GM18502 (cell line): ENCODE results near the gene CDC5L.
"Not testable (repeated sequence)": the region's sequence is repeated elsewhere in the genome, so short reads cannot be mapped to it uniquely, and the experiment has no call there.

ENCODE experiments used
- ATAC-seq: cut with Tn5 transposase; IDR thresholded peaks from one replicate; pipeline ENCODE4 v1.9.1; 2021; ENCODE audit warnings: mild to moderate bottlenecking; ENCODE audit not compliant: unreplicated experiment, poor library complexity

Gene CDC5L

DNA sequence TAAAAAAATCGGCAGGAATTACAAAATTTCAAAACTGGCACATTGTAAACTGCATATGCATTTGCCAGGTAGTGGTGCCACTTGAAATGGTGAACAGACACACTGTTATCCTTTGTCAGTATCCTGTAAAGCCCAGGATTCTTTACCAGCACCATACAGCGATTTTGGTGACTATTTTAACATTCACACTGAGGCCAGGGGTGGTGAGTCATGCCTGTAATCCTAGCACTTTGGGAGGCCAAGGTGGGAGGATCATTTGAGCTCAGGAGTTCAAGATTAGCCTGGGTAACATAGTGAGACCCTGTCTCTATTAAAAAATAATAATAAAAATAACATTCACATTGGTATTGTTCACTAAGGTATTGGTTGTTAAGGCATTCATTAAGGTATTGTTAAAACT, 61.7 kb downstream of the CDC5L start:
- not testable (repeated sequence) for ATAC-seq

DNA sequence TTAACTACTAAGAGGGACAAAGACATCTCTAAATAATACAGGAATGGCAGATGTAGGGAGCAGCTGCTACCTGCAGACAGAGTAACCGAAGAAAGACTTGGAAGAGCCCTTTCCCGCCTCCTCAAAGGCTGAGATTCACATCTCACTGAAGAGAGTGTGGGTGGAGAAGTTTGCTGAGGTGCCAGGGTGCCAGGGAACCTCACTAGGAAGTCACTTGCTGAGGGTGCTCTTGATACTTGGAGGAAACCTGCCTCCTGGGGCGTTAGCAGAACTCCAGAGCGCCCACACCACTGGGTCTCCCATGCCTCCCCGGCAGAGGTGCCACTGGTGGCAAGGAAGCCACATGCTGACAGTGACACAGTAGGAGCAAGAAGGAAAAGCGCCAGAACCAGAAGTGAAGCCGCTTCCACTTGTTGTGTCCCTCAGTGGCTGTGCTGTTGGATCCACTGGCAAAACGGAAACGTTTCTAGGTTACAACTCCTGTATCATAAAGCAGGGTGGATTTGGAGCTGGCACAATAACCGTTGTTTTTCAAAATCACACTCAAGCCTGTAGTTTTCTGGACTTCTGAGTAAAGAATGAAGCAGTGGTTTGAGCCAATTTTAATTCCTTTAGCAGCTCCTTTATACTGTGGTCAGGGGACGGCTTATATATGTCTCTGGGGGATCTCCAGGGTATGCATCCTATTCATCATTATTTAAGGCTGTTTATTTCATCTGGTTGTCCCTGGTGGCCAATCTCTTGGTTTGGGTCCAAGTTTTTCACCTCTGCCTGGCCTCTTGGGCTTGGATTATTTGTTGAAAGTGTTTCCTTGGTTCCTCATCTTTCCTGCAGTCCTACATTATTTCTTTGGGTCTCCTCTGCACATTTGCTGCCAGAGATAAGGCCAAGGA, 64.5 kb downstream of the CDC5L start:
- no peak for ATAC-seq

DNA sequence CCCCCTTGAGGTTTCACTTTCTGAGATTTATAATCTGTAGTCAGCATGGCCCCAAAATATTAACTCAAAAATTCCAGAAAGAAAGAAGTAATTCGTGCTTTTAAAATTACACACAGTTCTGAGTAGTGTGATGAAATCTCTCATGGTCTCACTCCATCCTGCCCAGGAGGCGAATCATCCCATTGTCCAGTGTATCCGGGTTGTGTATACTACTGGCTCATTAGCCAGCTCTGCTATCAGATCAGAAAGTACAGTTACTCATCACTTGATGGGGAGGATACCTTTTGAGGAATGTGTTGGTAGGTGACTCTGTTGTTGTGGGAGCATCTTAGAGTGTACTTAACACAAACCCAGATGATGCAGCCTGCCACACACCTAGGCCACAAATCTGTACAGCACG, 65.2 kb downstream of the CDC5L start:
- ATAC-seq: no peak

DNA sequence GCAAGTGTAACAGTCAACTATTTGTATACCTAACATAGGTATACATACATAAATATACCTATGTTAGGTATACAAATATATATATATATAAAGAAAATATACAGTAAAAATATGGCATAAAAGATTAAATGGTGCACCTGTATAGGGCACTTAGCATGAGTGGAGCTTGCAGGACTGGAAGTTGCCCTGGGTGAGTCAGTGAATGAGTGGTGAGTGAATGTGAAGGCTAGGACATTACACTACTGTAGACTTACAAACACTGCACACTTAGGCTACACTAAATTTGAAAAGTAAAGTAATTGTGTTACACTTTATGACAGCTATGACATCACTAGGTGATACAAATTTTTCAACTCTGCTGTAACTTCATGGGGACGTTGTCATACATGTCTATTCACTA, 65.6 kb downstream of the CDC5L start:
- ATAC-seq: no peak

DNA sequence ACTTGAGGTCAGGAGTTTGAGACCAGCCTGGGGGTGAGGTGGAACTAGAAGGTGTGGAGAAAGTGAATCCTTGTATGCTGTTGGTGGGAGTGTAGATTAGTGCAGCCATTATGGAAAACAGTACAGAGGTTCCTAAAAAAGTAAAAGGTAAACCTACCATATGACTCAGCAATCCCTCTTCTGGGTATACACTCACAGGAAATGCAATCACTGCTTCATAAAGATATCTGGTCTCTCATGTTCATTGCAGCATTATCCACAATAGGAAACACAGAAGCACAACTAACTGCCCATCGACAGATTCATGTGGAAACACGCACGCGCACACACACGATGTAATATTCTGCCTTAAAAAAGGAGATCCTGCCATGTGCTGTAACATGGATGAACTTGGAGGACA, 66.7 kb downstream of the CDC5L start:
- ATAC-seq: no peak

DNA sequence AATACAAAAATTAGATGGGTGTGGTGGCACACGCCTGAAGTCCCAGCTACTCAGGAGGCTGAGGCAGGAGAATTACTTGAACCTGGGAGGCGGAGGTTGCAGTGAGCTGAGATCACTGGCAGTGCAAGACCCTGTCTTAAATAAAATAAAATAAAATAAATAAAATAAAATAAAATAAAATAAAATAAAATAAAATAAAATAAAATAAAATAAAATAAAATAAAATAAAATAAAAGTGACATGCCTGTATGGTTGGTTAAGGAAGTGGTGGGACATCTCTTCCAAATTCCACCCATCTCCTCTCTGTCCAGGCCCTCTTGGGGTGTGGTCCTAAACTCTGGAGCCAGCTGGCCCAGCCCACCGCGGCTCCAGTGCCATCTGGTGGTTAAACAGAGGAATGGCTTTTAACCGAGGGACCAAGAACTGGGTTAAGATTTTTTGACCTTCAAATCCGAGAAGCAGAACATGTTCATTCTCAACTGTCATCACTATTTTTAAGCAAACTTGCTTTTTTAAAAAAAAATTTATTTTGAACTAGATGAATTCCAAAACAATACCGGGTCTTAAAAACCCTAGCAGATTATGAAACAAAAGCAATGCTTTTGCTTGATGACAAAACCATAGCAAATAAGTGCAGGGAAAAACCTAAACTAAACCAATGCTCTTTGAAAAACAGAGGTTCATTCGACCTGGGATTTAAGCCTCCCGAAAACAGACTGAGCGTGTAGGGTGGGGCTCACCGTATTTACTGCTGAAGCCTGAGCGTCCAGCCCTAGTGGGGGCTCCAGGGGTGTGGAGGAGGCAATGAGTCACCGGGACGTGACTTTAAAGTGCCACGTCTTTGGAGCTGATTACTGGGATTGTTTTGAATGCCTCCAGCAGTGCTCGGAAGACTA, 68.8 kb downstream of the CDC5L start:
- ATAC-seq: peak; percentile 50

DNA sequence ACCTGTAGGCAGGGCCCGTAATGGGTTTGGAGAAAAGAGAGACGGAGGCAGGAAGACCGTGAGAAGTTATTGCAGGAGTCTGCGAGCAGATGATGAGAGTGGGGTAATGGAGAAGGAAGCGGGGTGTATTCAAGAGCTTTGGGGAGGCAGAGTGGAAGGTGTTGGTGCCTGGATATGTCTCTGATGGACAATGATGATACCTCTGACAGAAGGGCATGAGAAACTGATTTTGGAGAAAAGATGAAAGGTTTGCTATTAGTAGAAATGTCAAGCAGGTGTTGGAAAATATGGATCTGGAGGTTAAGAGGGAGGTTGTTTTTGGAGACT, 69.4 kb downstream of the CDC5L start:
- ATAC-seq: no peak

DNA sequence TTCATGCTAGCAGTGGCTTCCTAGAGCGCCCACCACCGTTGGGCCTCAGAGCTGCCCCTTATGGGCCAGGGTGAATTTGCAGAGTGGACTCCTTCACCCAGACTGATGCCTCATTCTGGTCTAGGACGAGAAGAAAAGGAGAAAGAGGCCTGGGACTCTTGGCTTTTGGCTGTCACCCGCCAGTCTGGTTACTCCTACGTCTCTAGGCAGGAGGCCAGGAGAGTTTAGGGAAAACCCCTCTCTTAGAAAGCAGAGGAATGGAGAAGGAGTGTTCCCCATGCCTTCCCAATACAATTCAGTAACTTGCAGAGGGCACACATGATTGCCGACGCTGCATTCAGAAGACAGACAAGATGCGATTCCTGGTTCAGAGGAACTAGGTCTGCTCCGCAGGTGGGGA, 70.1 kb downstream of the CDC5L start:
- no peak for ATAC-seq

DNA sequence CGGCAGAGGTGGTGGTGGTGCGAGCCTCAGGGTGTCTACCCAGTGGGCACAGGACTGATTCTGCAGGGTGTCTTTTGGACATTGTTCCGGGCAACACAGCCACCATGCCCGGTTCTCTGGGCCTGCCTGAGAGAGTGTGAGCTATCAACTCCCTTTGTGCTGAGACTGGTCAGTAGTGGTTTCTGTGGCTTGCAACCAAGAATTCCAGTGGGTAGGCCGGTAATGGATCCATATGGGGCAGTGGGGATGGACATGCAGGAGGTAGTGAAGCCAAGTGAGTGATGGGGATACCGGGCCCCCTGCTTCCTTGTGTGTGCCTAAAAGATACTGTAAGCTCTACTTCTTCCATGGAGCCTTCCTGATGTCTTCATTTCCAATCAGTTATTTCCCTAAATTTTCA, 71.0 kb downstream of the CDC5L start:
- ATAC-seq: no peak

DNA sequence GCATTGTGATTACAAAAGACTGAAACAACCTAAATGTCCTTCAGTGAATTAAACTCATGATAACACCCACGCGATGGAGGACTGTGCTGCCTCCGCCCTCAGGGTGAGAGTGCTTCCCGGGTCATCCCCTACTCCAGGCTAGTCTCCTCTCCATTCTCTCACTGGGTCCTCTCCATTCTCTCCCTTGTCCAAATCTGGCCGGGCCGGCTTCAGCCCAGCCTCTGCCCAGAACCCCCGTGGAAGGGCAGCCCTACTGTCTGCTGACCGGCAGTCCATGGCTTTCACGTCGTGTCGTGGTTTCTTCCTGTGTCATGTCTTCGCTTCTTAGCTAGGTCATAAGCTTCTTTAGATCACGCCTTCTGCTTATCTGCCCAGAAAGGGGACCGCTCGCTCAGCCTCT, 74.8 kb downstream of the CDC5L start:
- ATAC-seq: no peak

DNA sequence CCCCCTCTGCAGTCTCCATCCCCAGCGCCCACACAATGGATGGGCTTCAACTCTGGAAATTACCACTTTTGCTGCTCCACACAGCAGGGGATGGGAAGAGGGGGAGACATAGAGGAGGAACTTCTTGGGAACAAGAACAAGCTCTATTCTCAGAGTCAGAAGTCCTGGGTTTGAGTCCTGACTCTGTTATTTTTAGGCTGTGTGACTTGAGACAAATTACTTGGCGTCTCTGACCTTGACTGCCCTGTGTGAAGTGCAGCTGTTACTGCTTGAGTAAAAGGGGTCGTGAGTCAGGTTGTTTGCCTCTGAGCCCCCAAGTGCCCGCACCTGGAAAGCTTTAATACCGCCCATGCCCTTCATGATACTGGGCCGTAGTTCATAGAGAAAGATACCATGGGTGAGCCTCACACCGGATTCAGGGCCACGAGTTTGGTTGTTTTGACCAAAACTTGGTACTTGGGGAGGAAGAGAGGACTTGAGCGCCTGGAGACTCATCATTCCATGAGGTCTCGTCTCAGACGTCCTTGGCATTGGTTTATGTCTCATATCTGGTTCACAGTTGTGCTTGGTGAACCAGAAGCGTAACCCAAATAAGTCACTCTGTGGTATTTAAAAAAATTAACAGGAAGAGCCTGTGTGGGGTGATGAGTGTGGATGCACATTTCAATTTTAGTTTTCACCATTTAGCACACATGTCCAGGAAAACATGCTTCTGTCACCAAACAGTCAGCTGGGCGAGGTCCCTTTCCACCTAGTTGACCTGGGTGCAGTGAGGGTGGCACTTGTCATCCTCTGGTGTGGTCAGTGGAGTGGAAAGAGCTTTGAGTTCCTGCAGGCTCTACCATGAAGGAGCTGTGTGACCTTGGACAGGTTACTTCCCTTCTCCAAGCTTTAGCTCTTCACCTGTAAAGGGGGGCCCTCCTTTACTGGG, 75.6 kb downstream of the CDC5L start:
- no peak for ATAC-seq

DNA sequence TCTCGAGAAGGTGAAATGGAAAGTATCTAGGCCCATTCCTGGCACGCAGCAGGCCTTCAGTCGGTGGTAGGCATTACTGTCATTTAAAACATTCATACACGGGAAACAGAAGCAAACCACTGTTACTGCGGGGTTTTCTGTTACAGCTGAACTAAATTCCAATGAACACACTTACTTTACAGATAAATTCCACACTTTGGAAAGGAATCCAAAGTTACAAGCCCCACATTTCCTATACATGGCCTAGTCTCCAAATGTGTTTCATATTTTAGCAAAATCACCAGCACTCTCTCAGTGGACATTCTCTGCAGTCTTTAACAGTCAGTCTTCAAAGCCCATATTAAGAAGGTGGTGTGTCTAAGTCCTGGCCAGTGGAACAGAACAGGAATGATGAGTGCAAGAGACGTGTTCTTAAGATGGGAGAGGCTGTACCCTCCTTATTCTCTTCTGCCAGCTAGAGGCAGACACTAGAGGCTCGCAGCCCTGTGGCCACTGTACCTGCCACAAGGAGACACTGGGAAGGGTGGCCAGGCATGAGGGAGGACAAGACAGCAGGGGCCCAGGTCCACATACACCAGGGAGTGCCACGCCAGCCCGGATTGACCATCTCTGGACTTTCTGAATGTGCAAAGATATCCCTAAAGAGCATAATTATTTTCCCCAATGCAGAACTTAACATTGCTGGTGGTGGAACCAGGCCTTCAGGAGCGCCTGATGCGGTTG, 76.4 kb downstream of the CDC5L start:
- ATAC-seq: no peak

DNA sequence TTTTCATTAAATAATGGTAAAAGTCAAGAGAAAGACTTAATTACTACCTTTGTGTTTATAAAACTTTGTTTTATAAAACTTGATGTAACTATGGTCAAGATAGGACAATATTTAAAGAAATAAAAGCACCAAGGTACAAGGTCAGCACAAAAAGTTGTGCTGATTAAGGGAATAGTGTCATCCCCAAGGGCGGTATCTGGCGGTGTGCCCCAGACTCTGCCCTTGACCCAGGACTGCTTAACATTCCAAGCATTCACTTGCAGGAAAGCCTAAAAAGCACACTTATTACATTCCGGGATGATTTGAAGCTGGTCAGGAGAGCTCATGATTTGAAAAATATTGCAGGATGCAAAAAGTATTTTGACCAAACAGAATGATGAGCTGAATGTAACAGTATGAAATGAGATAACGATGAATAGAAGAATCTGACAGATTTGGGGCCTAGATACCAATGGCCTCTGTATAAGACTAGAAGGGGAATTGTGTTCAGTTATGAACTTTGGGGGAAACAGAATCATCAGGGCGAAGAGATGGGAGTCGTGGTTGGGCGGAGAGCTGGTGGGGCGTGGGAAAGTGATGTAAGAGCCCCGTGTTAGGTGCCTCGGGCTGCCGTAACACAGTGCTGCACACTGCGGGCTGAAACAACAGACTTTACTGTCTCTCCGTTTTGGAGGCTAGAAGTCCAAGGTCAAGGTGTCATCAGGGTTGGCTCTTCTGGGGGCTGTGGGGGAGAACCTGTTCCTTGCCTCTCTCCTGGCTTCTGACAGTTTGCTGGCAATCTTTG, 77.2 kb downstream of the CDC5L start:
- ATAC-seq: no peak

DNA sequence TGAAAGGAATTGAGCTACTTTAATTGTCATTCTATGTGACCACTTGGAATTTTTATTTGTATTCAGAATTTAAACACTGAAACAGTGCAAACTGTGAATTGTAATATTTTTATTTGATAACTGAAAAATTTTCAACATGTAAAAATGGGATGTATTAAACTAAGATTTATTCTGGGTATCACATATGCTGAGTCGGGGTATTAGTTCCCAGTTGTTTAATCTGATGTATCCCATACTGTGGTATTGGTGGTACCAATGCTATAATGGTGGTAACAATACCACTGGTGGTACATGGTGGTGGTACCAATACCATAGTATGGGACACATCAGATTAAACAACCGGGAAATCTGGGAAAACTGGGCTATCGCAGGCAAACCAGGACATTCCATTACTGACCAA, 79.4 kb downstream of the CDC5L start:
- no peak for ATAC-seq

DNA sequence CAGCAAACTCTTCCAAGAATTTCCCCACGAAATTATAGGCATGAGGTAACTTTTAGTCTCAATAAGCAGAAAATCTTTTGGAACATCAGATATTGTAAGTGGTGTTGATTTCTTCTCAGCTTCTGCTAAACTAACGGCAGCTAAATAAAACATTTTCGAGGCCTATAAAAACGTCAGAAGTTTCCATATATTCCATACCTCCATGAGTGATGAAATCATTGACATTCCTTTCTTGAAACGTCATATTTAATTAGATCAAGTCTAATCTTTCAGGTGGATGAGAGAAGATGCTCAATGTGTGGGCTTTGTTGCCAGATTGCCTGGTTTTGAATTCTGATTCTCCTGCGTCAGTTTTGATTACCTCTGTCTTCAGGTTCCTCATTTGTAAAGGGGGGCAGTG, 81.3 kb downstream of the CDC5L start:
- no peak for ATAC-seq

DNA sequence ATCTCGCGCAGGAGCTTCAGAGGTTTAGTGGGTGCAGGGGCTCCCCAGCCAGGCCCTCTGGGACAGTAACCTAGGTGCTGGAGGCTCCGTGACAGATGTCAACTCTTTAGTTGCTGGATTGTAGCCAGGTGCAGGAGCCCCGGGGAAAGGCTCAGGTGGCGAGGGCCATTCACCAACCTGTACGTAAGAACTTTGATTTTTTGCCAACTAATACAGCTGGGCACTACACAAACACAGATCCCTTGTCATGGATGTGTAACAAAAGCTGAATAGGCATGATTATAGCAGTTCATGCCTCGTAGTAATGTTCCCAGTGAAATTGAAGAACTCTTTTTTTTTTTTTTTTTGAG, 82.6 kb downstream of the CDC5L start:
- ATAC-seq: no peak

DNA sequence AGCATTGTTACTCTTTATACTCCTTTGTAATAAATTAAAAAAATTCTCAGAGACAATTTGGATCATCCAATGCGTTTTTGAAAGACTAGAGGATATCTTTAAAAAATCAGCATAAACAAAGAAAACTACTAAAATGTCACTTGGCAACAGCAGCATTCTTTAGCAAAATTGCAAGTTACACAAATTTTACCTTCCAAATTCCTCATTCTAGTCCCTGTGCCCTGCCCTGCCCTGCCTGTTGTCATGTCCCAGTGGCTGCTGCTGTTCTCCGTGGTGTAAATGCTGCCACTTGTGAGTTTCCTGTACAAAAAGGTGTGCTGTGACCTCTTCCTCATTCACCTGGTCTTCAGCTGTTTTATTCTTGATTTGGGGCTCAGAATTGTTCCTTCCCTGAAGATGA, 83.2 kb downstream of the CDC5L start:
- no peak for ATAC-seq

DNA sequence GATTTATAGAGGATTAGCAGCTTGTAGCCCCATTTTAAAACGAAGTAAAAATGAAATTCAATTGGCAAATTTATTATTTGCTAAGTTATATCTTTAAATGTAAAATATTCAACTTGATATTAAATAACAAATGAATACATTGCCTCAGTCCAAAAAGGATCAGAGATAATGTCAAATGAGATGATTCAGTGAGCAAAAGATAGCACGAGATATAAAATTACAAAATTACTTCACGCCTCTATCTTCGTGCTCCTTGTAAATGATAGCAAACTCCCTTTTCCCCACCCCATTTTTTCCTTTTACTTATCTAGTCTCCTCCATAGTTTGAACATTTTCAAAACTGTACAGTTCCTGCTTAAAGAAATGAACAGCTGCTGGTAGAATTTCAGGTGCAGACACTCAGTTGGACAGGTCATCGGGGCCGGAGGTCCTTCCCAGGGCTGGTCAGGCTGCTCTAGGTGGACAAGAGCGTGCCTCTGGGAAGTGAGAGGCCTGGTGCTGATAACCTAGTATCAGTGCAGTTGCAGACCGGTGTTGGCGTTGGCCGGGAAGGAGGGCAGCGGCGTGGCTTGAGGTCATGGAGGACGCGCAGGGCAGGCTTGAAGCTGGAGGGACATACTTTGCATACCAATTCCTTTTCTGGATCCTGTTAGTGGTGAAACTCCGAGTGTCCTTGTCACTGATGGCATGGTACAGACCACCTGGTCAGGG, 83.9 kb downstream of the CDC5L start:
- no peak for ATAC-seq
